ENCODE measurements around the gene ANKS6.
A peak's percentile ranks its signal among the peaks of the same experiment; 100 is the strongest.

The ANKS6 gene

GRCh38 chr9:98796364-98797101, at the start of gene ANKS6:
Gene ANKS6, minus strand, starts transcription at chr9:98796555. Its CDS starts 64 bp downstream, at chr9:98796491.
- peak; percentile 88 for DNase-seq

- no peak for DNase-seq
Observed at GRCh38 chr9:98846081-98846480, 49.7 kb upstream of the ANKS6 start.

GRCh38 chr9:98842510-98842909, 46.2 kb upstream of the ANKS6 start:
- no peak for DNase-seq

- no peak for DNase-seq
Observed at GRCh38 chr9:98839724-98840123, 43.4 kb upstream of the ANKS6 start.

GRCh38 chr9:98838868-98839565, 42.7 kb upstream of the ANKS6 start:
- DNase-seq: no peak

- no peak for DNase-seq
Observed at GRCh38 chr9:98838155-98838867, 42.0 kb upstream of the ANKS6 start.

- DNase-seq: no peak
Observed at GRCh38 chr9:98837516-98837915, 41.2 kb upstream of the ANKS6 start.

GRCh38 chr9:98836206-98836605, 39.9 kb upstream of the ANKS6 start:
- no peak for DNase-seq

GRCh38 chr9:98834386-98834785, 38.0 kb upstream of the ANKS6 start:
- DNase-seq: no peak

- no peak for DNase-seq
Observed at GRCh38 chr9:98833090-98833956, 37.0 kb upstream of the ANKS6 start.

GRCh38 chr9:98832768-98833089, 36.4 kb upstream of the ANKS6 start:
- no peak for DNase-seq

GRCh38 chr9:98831696-98832095, 35.3 kb upstream of the ANKS6 start:
- DNase-seq: no peak

- DNase-seq: no peak
Observed at GRCh38 chr9:98830554-98830953, 34.2 kb upstream of the ANKS6 start.

- no peak for DNase-seq
Observed at GRCh38 chr9:98829766-98830165, 33.4 kb upstream of the ANKS6 start.

GRCh38 chr9:98826716-98827115, 30.4 kb upstream of the ANKS6 start:
- DNase-seq: no peak

GRCh38 chr9:98825414-98825813, 29.1 kb upstream of the ANKS6 start:
- no peak for DNase-seq

GRCh38 chr9:98823666-98824334, 27.4 kb upstream of the ANKS6 start:
- DNase-seq: no peak

- no peak for DNase-seq
Observed at GRCh38 chr9:98822661-98823060, 26.3 kb upstream of the ANKS6 start.

GRCh38 chr9:98821831-98822230, 25.5 kb upstream of the ANKS6 start:
- DNase-seq: no peak

- DNase-seq: no peak
Observed at GRCh38 chr9:98819231-98819630, 22.9 kb upstream of the ANKS6 start.

- no peak for DNase-seq
Observed at GRCh38 chr9:98818764-98819163, 22.4 kb upstream of the ANKS6 start.

- no peak for DNase-seq
Observed at GRCh38 chr9:98815391-98815951, 19.1 kb upstream of the ANKS6 start.

Measured in DMS53 (cell line).